Measurements from ENCODE around the gene PCGF1.

The PCGF1 gene

DNA sequence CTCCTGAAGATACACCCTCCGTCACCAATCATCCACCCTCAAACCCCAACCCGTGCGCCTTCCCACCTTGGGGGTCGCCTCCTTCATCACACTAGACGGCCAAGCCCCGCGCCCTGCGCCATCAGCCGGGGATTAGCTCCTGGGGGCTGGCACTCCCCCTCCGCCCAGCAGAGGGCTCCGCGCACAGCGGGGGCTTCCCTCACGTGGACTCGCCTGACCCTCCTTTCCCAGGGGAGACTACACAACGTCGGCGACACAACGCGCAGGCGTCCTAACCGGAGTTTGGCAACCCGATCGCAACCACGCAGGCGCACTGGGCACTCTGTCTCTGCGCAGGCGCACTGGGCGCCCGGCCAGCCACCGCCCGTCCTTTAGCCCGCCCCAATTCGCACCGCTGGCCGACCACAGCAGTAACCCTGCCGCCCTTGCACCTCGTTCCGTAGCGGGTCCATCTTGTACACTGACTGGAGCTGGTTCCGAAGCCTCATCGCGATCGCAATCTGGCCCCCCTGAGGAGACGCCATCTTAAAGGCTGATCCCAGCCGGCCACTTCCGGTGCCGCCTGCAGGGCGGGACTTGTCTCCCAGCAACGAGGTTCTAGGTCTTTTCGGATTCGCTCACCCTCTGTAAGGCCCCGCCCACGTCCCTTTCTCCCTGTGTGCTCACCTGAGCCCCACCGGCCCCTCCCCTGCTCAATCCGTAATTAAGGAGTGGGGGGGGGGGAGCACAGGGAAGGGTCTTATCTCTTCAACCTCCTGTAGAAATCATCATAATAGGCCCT is at the start of gene PCGF1:
PCGF1 (minus strand) TSS at position 551 of the 781 bp plus-strand sequence; CDS start at position 524, 27 bp downstream.
- peak; percentile 98 for DNase-seq
- TF ChIP-seq POLR2A (IDR thresholded peaks at IDR 0.05; ENCODE audit: low read length) (peak; percentile 84), GATA1 (IDR thresholded peaks at IDR 0.05; ENCODE audit: low read depth, low read length) (no peak)

DNA sequence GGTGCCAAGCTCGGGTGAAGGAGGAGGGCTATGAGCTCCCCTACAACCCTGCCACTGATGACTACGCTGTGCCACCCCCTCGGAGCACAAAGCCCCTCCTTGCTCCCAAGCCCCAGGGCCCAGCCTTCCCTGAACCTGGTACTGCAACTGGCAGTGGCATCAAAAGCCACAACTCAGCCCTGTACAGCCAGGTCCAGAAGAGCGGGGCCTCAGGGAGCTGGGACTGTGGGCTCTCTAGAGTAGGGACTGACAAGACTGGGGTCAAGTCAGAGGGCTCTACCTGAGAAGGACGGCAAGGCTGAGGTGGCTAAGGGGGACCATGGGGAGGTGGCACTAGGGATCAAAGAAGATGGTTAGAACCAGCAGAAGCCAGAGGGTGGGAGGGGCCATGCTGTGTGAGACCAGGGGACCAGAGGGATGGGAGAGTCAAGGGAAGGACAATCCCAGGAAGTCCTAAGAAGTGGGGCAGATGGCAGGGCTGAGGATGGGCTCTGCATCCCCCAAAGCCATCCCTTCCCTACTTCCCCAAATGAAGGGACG is 49.4 kb upstream of the PCGF1 start:
- DNase-seq, result no peak
- TF ChIP-seq GATA1 (IDR thresholded peaks at IDR 0.05; ENCODE audit: low read depth, low read length) (no peak), POLR2A (IDR thresholded peaks at IDR 0.05; ENCODE audit: low read length) (no peak)

- TF ChIP-seq GATA1 (IDR thresholded peaks at IDR 0.05; ENCODE audit: low read depth, low read length) (no peak), POLR2A (IDR thresholded peaks at IDR 0.05; ENCODE audit: low read length) (no peak)
- no peak for DNase-seq
Measured at GRCh38 chr2:74556159-74556558, 48.7 kb upstream of the PCGF1 start.

- TF ChIP-seq POLR2A (IDR thresholded peaks at IDR 0.05; ENCODE audit: low read length) (no peak), GATA1 (IDR thresholded peaks at IDR 0.05; ENCODE audit: low read depth, low read length) (no peak)
- no peak for DNase-seq
Measured at GRCh38 chr2:74555610-74556103, 48.2 kb upstream of the PCGF1 start.

- DNase-seq, result peak; percentile 66 to 76
- TF ChIP-seq GATA1 (IDR thresholded peaks at IDR 0.05; ENCODE audit: low read depth, low read length), result no peak
- peak; percentile 47 for TF ChIP-seq POLR2A (IDR thresholded peaks at IDR 0.05; ENCODE audit: low read length)
Measured at GRCh38 chr2:74554820-74555531, 47.5 kb upstream of the PCGF1 start.

- peak; percentile 85 to 91 for DNase-seq
- no peak for TF ChIP-seq GATA1 (IDR thresholded peaks at IDR 0.05; ENCODE audit: low read depth, low read length)
- TF ChIP-seq POLR2A (IDR thresholded peaks at IDR 0.05; ENCODE audit: low read length), result no peak
Measured at GRCh38 chr2:74553892-74554819, 46.7 kb upstream of the PCGF1 start, which contains the start of the genes DOK1 and LOXL3. Gene DOK1, plus strand, starts transcription at chr2:74554720. Its CDS starts 35 bp downstream, at chr2:74554755. Gene LOXL3, minus strand, starts transcription at chr2:74553942. Its CDS starts 1,308 bp downstream, at chr2:74552634.

DNA sequence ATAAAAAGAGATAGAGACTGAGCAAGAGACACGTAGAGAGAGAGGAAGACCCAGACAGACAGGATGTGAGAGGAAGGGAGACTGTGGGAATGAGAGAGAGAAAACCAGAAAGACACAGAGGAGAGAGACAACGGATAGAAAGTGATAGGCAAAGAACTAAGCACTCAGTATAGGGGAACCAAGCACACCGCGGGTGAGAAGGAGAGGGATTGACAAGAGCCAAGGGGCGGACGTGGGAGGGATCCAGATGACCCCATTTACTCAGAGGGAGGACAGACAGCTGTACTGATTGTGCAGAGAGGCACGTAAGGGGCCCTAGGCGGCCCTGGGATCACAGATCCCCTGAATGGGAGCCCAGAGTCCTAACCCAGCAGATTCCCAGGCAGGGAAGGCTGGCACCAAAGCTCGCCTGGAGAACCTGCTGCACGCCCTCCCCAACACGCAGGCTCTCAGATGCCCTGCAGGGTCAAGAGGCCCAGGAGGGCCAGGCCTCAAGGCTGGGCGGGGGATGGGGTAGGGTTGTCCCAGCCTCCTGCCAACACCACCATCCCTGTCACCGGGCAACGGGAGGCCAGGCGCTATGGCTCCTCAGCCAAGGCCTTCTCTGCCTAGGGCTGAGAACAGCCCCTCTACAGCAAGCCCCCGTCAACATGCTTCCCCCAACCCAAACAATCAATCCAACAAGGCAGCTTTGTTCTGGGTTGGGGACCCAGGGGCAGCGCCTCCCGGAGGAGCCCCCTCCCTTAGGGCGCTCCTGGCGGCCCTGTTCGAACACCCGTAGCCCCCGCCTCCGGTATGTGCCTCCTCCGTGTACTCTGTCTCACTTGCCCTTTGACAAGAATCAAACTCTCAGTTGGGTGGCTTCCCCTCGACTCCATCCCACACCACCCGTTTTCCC is 45.7 kb upstream of the PCGF1 start:
- TF ChIP-seq GATA1 (IDR thresholded peaks at IDR 0.05; ENCODE audit: low read depth, low read length) (no peak), POLR2A (IDR thresholded peaks at IDR 0.05; ENCODE audit: low read length) (no peak)
- DNase-seq, result peak in 1 of 2 experiments; percentile 38

DNA sequence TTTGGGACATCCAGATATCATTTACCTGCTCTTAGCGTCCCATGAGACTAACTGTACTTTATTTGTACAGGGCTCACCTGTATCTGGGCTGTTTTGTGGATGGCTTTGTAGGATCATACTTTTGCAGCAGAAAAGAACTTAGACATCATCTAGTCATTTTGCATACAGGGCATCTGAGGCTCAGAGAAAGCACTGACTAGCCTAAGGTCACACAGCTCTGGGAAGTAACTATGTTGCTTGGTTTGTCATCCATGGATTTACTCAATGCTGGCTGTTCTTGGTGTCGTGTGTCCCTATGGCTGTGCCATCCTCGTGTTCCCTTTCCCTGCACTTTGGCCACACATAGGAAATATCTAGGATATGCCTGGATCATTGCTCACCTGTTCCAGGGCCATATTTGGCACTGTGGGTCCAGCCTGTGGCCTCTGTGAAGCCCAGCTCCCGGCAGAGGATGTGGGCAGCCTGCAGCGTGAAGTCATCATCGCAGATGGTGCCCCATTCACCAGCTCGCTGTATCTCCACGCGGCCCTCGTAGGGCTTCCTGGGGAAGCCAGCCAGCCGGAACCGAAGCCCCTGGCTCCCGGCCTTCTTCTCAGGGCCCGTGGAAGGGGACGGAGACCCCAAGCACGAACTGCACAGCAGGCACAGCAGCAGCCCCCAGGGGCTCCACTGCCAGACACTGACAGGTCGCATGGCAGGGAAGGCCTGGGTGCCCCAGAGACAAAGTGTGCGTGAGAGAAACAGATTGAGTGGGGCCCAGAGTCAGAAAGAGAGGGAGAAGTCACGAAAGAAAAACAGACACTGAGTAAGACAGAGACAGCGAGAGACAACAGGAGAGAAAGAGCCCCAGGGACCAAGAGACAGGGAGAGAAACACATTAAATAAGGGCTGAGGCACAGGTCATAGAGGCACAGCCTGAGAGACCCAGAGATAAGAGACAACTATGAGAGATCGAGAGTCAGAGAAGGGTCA is 44.7 kb upstream of the PCGF1 start:
- no peak for TF ChIP-seq GATA1 (IDR thresholded peaks at IDR 0.05; ENCODE audit: low read depth, low read length)
- TF ChIP-seq POLR2A (IDR thresholded peaks at IDR 0.05; ENCODE audit: low read length), result no peak

GRCh38 chr2:74551530-74551929 is 44.0 kb upstream of the PCGF1 start:
- no peak for TF ChIP-seq GATA1 (IDR thresholded peaks at IDR 0.05; ENCODE audit: low read depth, low read length)
- TF ChIP-seq POLR2A (IDR thresholded peaks at IDR 0.05; ENCODE audit: low read length), result no peak
- no peak for DNase-seq

More for the DNA sequence above, 44.7 kb upstream of the PCGF1 start:
- no peak for DNase-seq

DNA sequence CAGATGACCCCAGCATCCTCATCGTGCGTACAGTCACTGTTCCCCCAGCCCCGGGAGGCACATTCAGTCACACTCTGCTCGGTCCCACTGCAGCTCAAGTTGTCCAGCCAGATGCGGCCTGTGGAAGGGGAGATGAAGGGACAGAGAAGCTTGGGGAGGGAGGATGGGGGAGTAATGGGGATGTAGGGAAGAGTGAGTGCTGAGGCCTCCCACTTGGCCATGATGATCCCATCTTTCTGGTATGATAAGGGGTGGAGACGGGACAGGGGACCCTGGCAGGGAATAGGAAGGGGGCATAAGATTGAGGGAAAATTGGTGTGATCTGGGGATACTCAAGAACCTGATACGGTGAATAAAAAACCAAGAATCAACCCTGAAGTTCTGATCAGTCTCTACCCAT is 42.7 kb upstream of the PCGF1 start:
- no peak for TF ChIP-seq POLR2A (IDR thresholded peaks at IDR 0.05; ENCODE audit: low read length)
- TF ChIP-seq GATA1 (IDR thresholded peaks at IDR 0.05; ENCODE audit: low read depth, low read length), result no peak
- DNase-seq, result no peak

Data from erythroblast (primary cell).